ENCODE data around the gene DLGAP1.

Gene DLGAP1

DNA sequence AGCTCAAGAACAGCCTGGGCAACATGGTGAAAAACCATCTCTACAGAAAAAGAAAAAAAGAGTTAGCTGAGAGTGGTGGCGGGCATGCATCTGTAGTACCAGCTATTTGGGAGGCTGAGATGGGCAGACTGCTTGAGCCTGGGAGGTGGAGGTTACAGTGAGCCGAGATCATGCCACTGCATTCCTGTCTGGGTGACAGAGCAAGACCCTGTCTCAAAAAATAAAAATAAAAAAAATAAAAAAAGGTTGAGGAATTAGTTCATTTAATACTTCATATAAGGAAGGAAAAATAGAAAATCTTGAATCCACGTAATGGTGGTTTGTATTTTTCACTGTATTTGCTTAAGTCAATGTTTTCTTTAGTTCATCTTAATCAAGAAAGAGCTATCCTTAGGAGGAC, 763.4 kb downstream of the DLGAP1 start:
- no peak for DNase-seq (ENCODE audit: extremely low read depth, insufficient read length)
- no peak overlapping the region for H3K4me3 ChIP-seq (replicated peaks; ENCODE audit: low read depth, low read length)
- no peaks in the 10 kb centered on the region for H3K36me3 ChIP-seq (ENCODE audit: control insufficient read depth, insufficient read depth, low read length)
- H3K27me3 ChIP-seq (replicated peaks; ENCODE audit: control insufficient read depth, insufficient read depth, low read length): no peaks in the 10 kb centered on the region
- TF ChIP-seq, protein P1, sequence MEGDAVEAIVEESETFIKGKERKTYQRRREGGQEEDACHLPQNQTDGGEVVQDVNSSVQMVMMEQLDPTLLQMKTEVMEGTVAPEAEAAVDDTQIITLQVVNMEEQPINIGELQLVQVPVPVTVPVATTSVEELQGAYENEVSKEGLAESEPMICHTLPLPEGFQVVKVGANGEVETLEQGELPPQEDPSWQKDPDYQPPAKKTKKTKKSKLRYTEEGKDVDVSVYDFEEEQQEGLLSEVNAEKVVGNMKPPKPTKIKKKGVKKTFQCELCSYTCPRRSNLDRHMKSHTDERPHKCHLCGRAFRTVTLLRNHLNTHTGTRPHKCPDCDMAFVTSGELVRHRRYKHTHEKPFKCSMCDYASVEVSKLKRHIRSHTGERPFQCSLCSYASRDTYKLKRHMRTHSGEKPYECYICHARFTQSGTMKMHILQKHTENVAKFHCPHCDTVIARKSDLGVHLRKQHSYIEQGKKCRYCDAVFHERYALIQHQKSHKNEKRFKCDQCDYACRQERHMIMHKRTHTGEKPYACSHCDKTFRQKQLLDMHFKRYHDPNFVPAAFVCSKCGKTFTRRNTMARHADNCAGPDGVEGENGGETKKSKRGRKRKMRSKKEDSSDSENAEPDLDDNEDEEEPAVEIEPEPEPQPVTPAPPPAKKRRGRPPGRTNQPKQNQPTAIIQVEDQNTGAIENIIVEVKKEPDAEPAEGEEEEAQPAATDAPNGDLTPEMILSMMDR (IDR thresholded peaks at IDR 0.05; ENCODE audit: insufficient read depth, low read length, poor library complexity, severe bottlenecking): no peak

DNA sequence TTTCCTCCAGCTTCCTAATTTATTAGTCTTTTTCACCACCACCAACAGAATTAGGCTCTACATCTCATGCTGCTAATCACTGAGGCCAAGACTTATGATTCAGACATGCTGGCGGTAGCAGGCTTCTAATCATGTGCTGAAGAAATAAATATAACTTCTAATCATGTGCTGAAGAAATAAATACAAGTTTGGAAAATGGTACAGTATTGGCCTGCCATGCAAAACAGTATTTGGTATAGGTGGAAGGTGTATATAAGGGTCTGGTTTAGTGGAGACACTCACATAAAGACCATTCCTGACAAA, 764.4 kb downstream of the DLGAP1 start:
- TF ChIP-seq, protein P1 (IDR thresholded peaks at IDR 0.05; ENCODE audit: insufficient read depth, low read length, poor library complexity, severe bottlenecking): no peak
- no peaks in the 10 kb centered on the region for H3K36me3 ChIP-seq (ENCODE audit: control insufficient read depth, insufficient read depth, low read length)
- H3K4me3 ChIP-seq (replicated peaks; ENCODE audit: low read depth, low read length): no peak overlapping the region
- DNase-seq (ENCODE audit: extremely low read depth, insufficient read length): no peak
- H3K27me3 ChIP-seq (replicated peaks; ENCODE audit: control insufficient read depth, insufficient read depth, low read length): no peaks in the 10 kb centered on the region

DNA sequence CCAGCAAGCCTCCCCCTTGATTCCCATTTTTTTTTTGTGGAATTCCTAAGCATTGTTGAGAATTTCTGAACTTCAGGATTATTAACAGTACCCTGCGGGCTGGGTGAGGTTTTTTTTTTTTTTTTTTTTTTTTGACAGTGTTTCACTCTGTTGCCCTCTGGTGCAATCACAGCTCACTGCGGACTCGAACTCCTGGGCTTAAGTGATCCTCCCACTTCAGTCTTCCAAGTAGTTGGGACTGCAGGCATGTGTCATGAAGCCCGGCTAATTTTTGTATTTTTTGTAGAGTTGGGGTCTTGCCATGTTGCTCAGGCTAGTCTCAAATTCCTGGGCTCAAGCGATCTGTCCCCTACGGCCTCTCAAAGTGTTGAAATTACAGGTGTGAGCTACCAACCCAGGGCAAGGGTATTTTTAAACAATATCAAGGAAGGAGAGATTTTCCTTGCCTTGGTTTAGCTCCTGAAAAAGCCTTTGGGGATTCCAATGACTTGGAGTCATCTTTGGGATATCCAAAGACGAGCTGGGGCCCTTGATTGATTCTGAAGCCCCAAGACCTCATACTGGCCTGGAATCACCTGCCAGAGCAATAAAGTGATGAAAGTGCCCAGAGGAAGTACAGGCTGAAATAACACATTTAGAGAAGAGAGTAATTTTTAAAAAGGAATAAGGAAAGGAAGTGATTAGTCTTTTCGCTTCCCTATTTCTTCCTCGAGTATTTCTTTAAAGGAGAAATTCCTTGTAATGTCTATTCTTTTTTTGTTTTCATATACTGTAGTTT, 764.9 kb downstream of the DLGAP1 start:
- no peaks in the 10 kb centered on the region for H3K27me3 ChIP-seq (replicated peaks; ENCODE audit: control insufficient read depth, insufficient read depth, low read length)
- TF ChIP-seq, protein P1 (IDR thresholded peaks at IDR 0.05; ENCODE audit: insufficient read depth, low read length, poor library complexity, severe bottlenecking): no peak
- DNase-seq (ENCODE audit: extremely low read depth, insufficient read length): no peak
- no peak overlapping the region for H3K4me3 ChIP-seq (replicated peaks; ENCODE audit: low read depth, low read length)
- no peaks in the 10 kb centered on the region for H3K36me3 ChIP-seq (ENCODE audit: control insufficient read depth, insufficient read depth, low read length)

DNA sequence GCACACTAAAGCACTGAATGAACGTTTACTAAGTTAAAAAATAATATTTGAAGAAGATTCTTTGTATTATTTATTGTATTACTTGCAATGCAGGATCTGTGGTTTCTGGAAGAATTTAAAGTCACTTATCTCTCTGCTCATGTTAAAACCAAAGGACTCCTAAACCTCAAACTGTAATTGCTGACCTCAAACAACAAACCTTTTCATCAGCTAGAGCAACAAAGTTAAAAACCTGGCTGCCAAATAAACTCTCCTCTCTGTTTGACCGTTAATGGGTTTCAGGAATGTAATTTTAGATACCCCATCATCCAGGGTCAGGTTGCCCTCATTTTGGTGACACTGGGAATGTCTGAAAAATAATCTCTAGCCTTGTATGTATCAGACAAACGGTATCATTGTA, 766.0 kb downstream of the DLGAP1 start:
- Histone ChIP-seq H3K27me3 (replicated peaks; ENCODE audit: control insufficient read depth, insufficient read depth, low read length) (no peaks in the 10 kb centered on the region), H3K36me3 (ENCODE audit: control insufficient read depth, insufficient read depth, low read length) (no peaks in the 10 kb centered on the region), H3K4me3 (replicated peaks; ENCODE audit: low read depth, low read length) (no peak overlapping the region)
- DNase-seq (ENCODE audit: extremely low read depth, insufficient read length): no peak
- TF ChIP-seq, protein P1 (IDR thresholded peaks at IDR 0.05; ENCODE audit: insufficient read depth, low read length, poor library complexity, severe bottlenecking): no peak

DNA sequence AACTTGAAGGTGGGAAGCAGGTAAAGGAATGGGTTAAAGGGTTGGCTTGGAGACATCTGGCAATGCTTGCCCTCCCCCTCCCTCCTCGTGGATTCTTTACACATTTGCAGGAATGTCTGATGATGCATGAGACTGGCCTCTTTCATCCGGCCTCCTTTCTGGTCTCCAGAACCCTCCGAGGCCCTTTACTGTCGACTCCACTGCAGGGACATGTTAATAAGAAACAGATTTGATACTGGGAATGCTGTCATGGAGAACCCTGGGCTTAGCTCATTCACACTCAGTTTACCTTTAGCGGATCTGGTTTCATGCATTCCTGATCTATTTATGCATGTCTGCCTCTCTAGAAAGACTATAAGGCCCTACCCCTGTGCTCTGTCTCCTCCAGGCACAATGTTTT, 766.4 kb downstream of the DLGAP1 start:
- no peaks in the 10 kb centered on the region for H3K36me3 ChIP-seq (ENCODE audit: control insufficient read depth, insufficient read depth, low read length)
- no peak overlapping the region for H3K4me3 ChIP-seq (replicated peaks; ENCODE audit: low read depth, low read length)
- TF ChIP-seq, protein P1 (IDR thresholded peaks at IDR 0.05; ENCODE audit: insufficient read depth, low read length, poor library complexity, severe bottlenecking): no peak
- no peak for DNase-seq (ENCODE audit: extremely low read depth, insufficient read length)
- H3K27me3 ChIP-seq (replicated peaks; ENCODE audit: control insufficient read depth, insufficient read depth, low read length): no peaks in the 10 kb centered on the region

DNA sequence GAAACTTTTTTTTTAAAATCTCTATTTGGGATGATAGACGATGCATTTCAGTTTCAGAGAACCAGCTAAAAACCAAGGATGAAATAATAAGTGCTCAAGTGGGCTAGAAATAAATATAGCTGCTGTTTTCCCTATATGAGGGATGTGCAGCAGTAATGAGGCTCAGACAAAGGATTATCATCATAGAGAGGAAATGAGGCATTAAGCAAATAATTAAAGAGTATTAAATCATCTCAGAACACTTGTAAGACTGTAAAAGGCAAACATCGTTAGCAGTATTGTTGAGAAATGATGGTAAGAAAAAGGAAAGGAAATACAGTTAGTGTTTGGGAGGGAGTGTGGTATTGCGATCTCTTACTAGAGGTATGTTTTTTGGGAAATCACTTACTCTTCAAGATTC, 771.6 kb downstream of the DLGAP1 start:
- Histone ChIP-seq H3K36me3 (ENCODE audit: control insufficient read depth, insufficient read depth, low read length) (no peaks in the 10 kb centered on the region), H3K27me3 (replicated peaks; ENCODE audit: control insufficient read depth, insufficient read depth, low read length) (no peaks in the 10 kb centered on the region), H3K4me3 (replicated peaks; ENCODE audit: low read depth, low read length) (no peak overlapping the region)
- TF ChIP-seq, protein P1 (IDR thresholded peaks at IDR 0.05; ENCODE audit: insufficient read depth, low read length, poor library complexity, severe bottlenecking): no peak
- no peak for DNase-seq (ENCODE audit: extremely low read depth, insufficient read length)

All from GM06990 (cell line).